ENCODE results near the gene INHBE.
"Not testable (repeated sequence)": the region's sequence is repeated elsewhere in the genome, so short reads cannot be mapped to it uniquely, and the experiment has no call there.

The INHBE gene

GRCh38 chr12:57441846-57442427 is 13.2 kb upstream of the INHBE start:
- DNase-seq: no peak

GRCh38 chr12:57444337-57444736 is 10.8 kb upstream of the INHBE start:
- DNase-seq: not testable (repeated sequence)

GRCh38 chr12:57444744-57445143 is 10.4 kb upstream of the INHBE start:
- no peak for DNase-seq

- no peak for DNase-seq
These were observed 8.7 kb upstream of the INHBE start for GRCh38 chr12:57446292-57446960.

- DNase-seq: no peak
These were observed 6.4 kb upstream of the INHBE start for GRCh38 chr12:57448669-57449068.

GRCh38 chr12:57449375-57449774 is 5.7 kb upstream of the INHBE start:
- DNase-seq: no peak

- DNase-seq: no peak
These were observed 5.0 kb upstream of the INHBE start for GRCh38 chr12:57450057-57450456.

GRCh38 chr12:57451233-57451778 is 3.8 kb upstream of the INHBE start:
- no peak for DNase-seq

- DNase-seq: no peak
These were observed 2.7 kb upstream of the INHBE start for GRCh38 chr12:57452181-57452936.

GRCh38 chr12:57452937-57453509 is 2.1 kb upstream of the INHBE start:
- peak; percentile 49 for DNase-seq

- DNase-seq: no peak
These were observed 918 bp upstream of the INHBE start for GRCh38 chr12:57454213-57454565.

GRCh38 chr12:57455374-57456144 is 452 bp downstream of the INHBE start:
- DNase-seq: no peak

GRCh38 chr12:57456145-57456700 is 1.1 kb downstream of the INHBE start:
- DNase-seq: peak; percentile 61

- DNase-seq: no peak
These were observed 1.8 kb downstream of the INHBE start for GRCh38 chr12:57456737-57457490.

GRCh38 chr12:57458665-57459054 is 3.6 kb downstream of the INHBE start:
- DNase-seq: no peak

GRCh38 chr12:57459055-57459749 is 4.1 kb downstream of the INHBE start:
- peak; percentile 95 for DNase-seq

GRCh38 chr12:57459750-57460467 is 4.8 kb downstream of the INHBE start, which contains the start of gene GLI1:
GLI1 (plus strand) TSS chr12:57459785; CDS start chr12:57463692, 3,907 bp downstream.
- DNase-seq: no peak

- peak; percentile 24 for DNase-seq
These were observed 5.3 kb downstream of the INHBE start for GRCh38 chr12:57460468-57460784.

GRCh38 chr12:57460841-57461275 is 5.8 kb downstream of the INHBE start:
- no peak for DNase-seq

GRCh38 chr12:57461276-57461916 is 6.3 kb downstream of the INHBE start:
- DNase-seq: peak; percentile 35

Data from CD4-positive, alpha-beta T cell treated with Interleukin-6 for 4 hours (primary cell).